ENCODE data around the gene TATDN3. TPM values are rescaled to one million over a fixed set of nuclear protein-coding genes. Genes with fewer than 3 reads are reported as not detected.

TATDN3 gene
- total RNA-seq, 1 experiment from 2014 or later: 13.8 TPM

DNA sequence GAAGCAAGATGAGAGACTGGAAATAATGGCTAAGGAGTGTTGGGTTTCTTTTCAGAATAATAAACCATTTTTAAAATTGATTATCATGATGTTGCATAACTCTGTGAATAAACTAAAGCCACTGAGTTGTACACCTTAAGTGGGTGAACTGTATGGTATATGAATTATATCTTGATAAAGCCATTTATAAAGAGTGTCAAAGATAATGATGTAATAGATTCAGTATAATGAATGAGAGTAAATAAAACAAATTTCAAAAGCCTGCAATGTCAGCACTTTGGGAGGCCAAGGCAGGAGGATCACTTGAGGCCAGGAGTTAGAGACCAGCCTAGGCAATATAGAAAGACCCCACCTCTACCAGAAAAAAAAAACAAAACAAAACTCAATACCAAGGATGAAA, 16.5 kb upstream of the TATDN3 start:
- Histone ChIP-seq H3K4ac (ENCODE audit: low read depth, low read length) (no peak overlapping the region), H2BK20ac (ENCODE audit: low read depth, low read length, poor library complexity, severe bottlenecking) (no peak overlapping the region), H3K27ac (ENCODE audit: insufficient read length, low read depth, low read length) (no peak overlapping the region), H3K18ac (ENCODE audit: insufficient read length, low read depth, low read length) (no peak overlapping the region), H3T11ph (ENCODE audit: low read length) (no peak overlapping the region), H3K23ac (ENCODE audit: insufficient read length, low read depth, low read length) (no peak overlapping the region), H4K91ac (ENCODE audit: insufficient read length, low read depth, low read length) (no peak overlapping the region), H3K4me2 (ENCODE audit: insufficient read depth, insufficient read length, low read length) (no peak overlapping the region), H3K4me1 (ENCODE audit: insufficient read depth, low read length) (no peaks in the 10 kb centered on the region), H3K9ac (ENCODE audit: extremely low read depth, insufficient read length, low read length) (no peak overlapping the region), H3K23me2 (ENCODE audit: insufficient read length, low read depth, low read length, poor library complexity, severe bottlenecking) (no peaks in the 10 kb centered on the region), H2BK12ac (ENCODE audit: insufficient read length, low read depth, low read length) (no peak overlapping the region), H4K8ac (replicated peaks; ENCODE audit: insufficient read length, low read depth, low read length) (no peak overlapping the region), H2BK5ac (ENCODE audit: insufficient read length, low read length) (no peak overlapping the region), H3K79me2 (ENCODE audit: insufficient read depth, low read length) (no peaks in the 10 kb centered on the region), H3K9me3 (ENCODE audit: control insufficient read depth, low read depth, low read length) (no peaks in the 10 kb centered on the region), H2BK120ac (ENCODE audit: low read depth, low read length, poor library complexity, severe bottlenecking) (no peak overlapping the region), H2BK15ac (ENCODE audit: low read depth, low read length) (no peak overlapping the region), H3K27me3 (ENCODE audit: insufficient read depth, low read length) (no peaks in the 10 kb centered on the region), H2AK5ac (ENCODE audit: insufficient read length, low read length) (no peak overlapping the region), H3K14ac (ENCODE audit: insufficient read depth, low read length) (no peak overlapping the region), H4K20me1 (ENCODE audit: control insufficient read depth, insufficient read depth, insufficient read length) (no peaks in the 10 kb centered on the region), H3K56ac (ENCODE audit: insufficient read length, low read depth, low read length) (no peak overlapping the region), H3K79me1 (ENCODE audit: insufficient read depth, low read depth, low read length, poor library complexity, severe bottlenecking) (peaks cover 3% of the 10 kb centered on the region), H2AFZ (ENCODE audit: low read length) (no peak overlapping the region), H4K5ac (ENCODE audit: insufficient read length, low read depth, low read length) (no peak overlapping the region)
- Mint-ChIP-seq H3K27ac (no peak overlapping the region), H3K9me3 (peaks cover 7 to 13% of the 10 kb centered on the region in 2 experiments), H3K27me3 (ENCODE audit: low read depth) (no peaks in the 10 kb centered on the region), H3K4me3 (no peak overlapping the region; a peak in 1 of 5 replicates), H3K36me3 (ENCODE audit: insufficient read depth in 1 of 3, low read depth in 3 of 3) (peaks cover 54 to 65% (median 62%) of the 10 kb centered on the region in 3 experiments), H3K4me1 (no peaks in the 10 kb centered on the region)
- no peak for TF ChIP-seq CTCF (conservative IDR thresholded peaks at IDR 0.05)
- DNase-seq: no peak
